H1 (cell line): ENCODE data around the gene DDT. TPM values are rescaled to one million over a fixed set of nuclear protein-coding genes. Genes with fewer than 3 reads are reported as not detected.
"Not testable (repeated sequence)": the region's sequence is repeated elsewhere in the genome, so short reads cannot be mapped to it uniquely, and the experiment has no call there.

Source experiments
- CTCF ChIA-PET: fragments of 300-600 bp; sonication (Branson Sonifier 250); formaldehyde crosslinking; loops from one replicate; lab custom pipeline; 2021; ENCODE audit not compliant: partially characterized antibody; lab: Charles Lee
- POLR2A ChIA-PET: fragments of 300-600 bp; sonication (Branson Sonifier 250); formaldehyde crosslinking; loops from one replicate; lab custom pipeline; 2021; ENCODE audit warnings: inconsistent platforms; ENCODE audit not compliant: partially characterized antibody; lab: Charles Lee
- DNase-seq, 2 experiments: peaks; one replicate each; pipeline versions ENCODE4 v3.0.0 to v3.0.0-alpha.2; 2010 to 2022; ENCODE audit warnings: low spot score in 2 of 2, low read depth in 1 of 2, mixed read lengths in 1 of 2
- FAIRE-seq: peaks from 2 replicates; lab custom pipeline; 2011; peaks lifted over from hg19 to GRCh38; lab: Jason Lieb, UNC
- H2AFZ ChIP-seq: 2 replicates; pipeline ENCODE4 v1.8.1; 2012; ENCODE audit warnings: low read length, inconsistent platforms
- H2AK5ac ChIP-seq: 2 replicates; pipeline ENCODE4 v1.6.1; 2013; ENCODE audit warnings: low read depth, low read length
- H2BK120ac ChIP-seq: replicated peaks from 2 replicates; pipeline ENCODE3; 2013; ENCODE audit warnings: low read depth, low read length, inconsistent platforms
- H2BK12ac ChIP-seq: 2 replicates; pipeline ENCODE4 v1.6.1; 2013; ENCODE audit warnings: low read depth, low read length
- H2BK15ac ChIP-seq: 2 replicates; pipeline ENCODE4 v1.6.1; 2013; ENCODE audit warnings: low read length
- H2BK20ac ChIP-seq: 2 replicates; pipeline ENCODE4 v1.6.1; 2013; ENCODE audit warnings: low read length
- H2BK5ac ChIP-seq: 2 replicates; pipeline ENCODE4 v1.6.1; 2013; ENCODE audit warnings: low read depth, low read length
- H3K14ac ChIP-seq: 2 replicates; pipeline ENCODE4 v1.6.1; 2013; ENCODE audit warnings: inconsistent platforms; ENCODE audit not compliant: insufficient read length
- H3K18ac ChIP-seq: 2 replicates; pipeline ENCODE4 v1.6.1; 2013; ENCODE audit warnings: low read length; ENCODE audit errors: extremely low read depth
- H3K23ac ChIP-seq: 2 replicates; pipeline ENCODE4 v1.6.1; 2013; ENCODE audit warnings: inconsistent platforms; ENCODE audit not compliant: insufficient read length
- H3K23me2 ChIP-seq: 2 replicates; pipeline ENCODE4 v1.6.1; 2013; ENCODE audit warnings: low read depth, low read length
- H3K27ac ChIP-seq: 2 replicates; pipeline ENCODE4 v1.6.1; 2011; ENCODE audit warnings: low read depth, low read length, inconsistent platforms
- H3K27me3 ChIP-seq, 4 experiments: replicated peaks in 1 of 4; 1 replicate in 1 of 4; 2 replicates in 3 of 4; pipeline versions ENCODE4 v1.6.1 to v1.8.1; 2011 to 2013; ENCODE audit warnings: low read length in 3 of 4, mild to moderate bottlenecking in 3 of 4, inconsistent platforms in 2 of 4, mixed read lengths in 2 of 4, moderate library complexity in 1 of 4; ENCODE audit not compliant: control insufficient read depth in 3 of 4, insufficient read depth in 3 of 4; ENCODE audit errors: extremely low read depth in 1 of 4
- H3K36me3 ChIP-seq, 4 experiments: 2 replicates each; pipeline versions ENCODE4 v1.6.1 to v1.8.1; 2011 to 2013; ENCODE audit warnings: mild to moderate bottlenecking in 4 of 4, low read length in 3 of 4, moderate library complexity in 2 of 4, control low read depth in 1 of 4, inconsistent platforms in 1 of 4; ENCODE audit not compliant: insufficient read depth in 4 of 4, control insufficient read depth in 2 of 4
- H3K4ac ChIP-seq: replicated peaks from 2 replicates; pipeline ENCODE3; 2013; ENCODE audit warnings: low read length, low read depth, mixed read lengths, inconsistent platforms; ENCODE audit not compliant: insufficient read length
- H3K4me1 ChIP-seq, 4 experiments: replicated peaks in 1 of 4; 1 replicate in 1 of 4; 2 replicates in 3 of 4; pipeline versions ENCODE4 v1.6.1 to v1.8.1; 2011 to 2013; ENCODE audit warnings: low read length in 3 of 4, inconsistent platforms in 2 of 4, mixed read lengths in 1 of 4; ENCODE audit not compliant: insufficient read depth in 4 of 4, control insufficient read depth in 3 of 4
- H3K4me2 ChIP-seq, 2 experiments: 2 replicates each; pipeline versions ENCODE4 v1.6.1 to v1.8.1; 2011 to 2013; ENCODE audit warnings: low read depth in 2 of 2, low read length in 2 of 2, control low read depth in 1 of 2, inconsistent platforms in 1 of 2, mild to moderate bottlenecking in 1 of 2; ENCODE audit not compliant: insufficient read depth in 1 of 2
- H3K4me3 ChIP-seq, 4 experiments: fragments of 200-600, 300-600 bp in 1 of 4; sonication (generic), shearing (Covaris generic), sonication (Bioruptor Twin) in 1 of 4; 2 replicates each; pipeline versions ENCODE4 v1.5.1 to v1.8.1; 2011 to 2016; ENCODE audit warnings: low read length in 4 of 4, low read depth in 3 of 4, control low read depth in 2 of 4, inconsistent platforms in 2 of 4, mild to moderate bottlenecking in 2 of 4, mixed read lengths in 1 of 4, moderate library complexity in 1 of 4; ENCODE audit not compliant: insufficient read depth in 2 of 4; ENCODE audit errors: extremely low read depth in 1 of 4
- H3K56ac ChIP-seq: replicated peaks from 2 replicates; pipeline ENCODE3; 2013; ENCODE audit warnings: low read depth, mild to moderate bottlenecking, mixed read lengths, low read length, inconsistent platforms; ENCODE audit not compliant: insufficient read length
- H3K79me1 ChIP-seq: 2 replicates; pipeline ENCODE4 v1.6.1; 2013; ENCODE audit warnings: low read depth, low read length, control low read depth
- H3K79me2 ChIP-seq, 2 experiments: 2 replicates each; pipeline versions ENCODE4 v1.6.1 to v1.8.1; 2012 to 2013; ENCODE audit warnings: low read length in 2 of 2, mild to moderate bottlenecking in 2 of 2, inconsistent platforms in 1 of 2; ENCODE audit not compliant: insufficient read depth in 2 of 2, control insufficient read depth in 1 of 2
- H3K9ac ChIP-seq, 4 experiments: replicated peaks in 1 of 4; 1 replicate in 1 of 4; 2 replicates in 3 of 4; pipeline versions ENCODE4 v1.6.1 to v1.8.1; 2011 to 2013; ENCODE audit warnings: low read depth in 3 of 4, low read length in 3 of 4, control low read depth in 2 of 4, mild to moderate bottlenecking in 2 of 4, moderate library complexity in 2 of 4, inconsistent platforms in 1 of 4; ENCODE audit errors: extremely low read depth in 1 of 4
- H3K9me3 ChIP-seq, 2 experiments: 2 replicates each; pipeline versions ENCODE4 v1.6.1 to v1.8.1; 2012 to 2013; ENCODE audit warnings: mild to moderate bottlenecking in 2 of 2, moderate library complexity in 2 of 2, control low read depth in 1 of 2, inconsistent platforms in 1 of 2, low read depth in 1 of 2, low read length in 1 of 2, mixed read lengths in 1 of 2; ENCODE audit not compliant: insufficient read depth in 2 of 2
- H4K20me1 ChIP-seq, 2 experiments: replicated peaks in 1 of 2; 2 replicates each; pipeline versions ENCODE3 to v1.8.1; 2011 to 2013; ENCODE audit warnings: inconsistent platforms in 2 of 2, low read length in 2 of 2, mild to moderate bottlenecking in 1 of 2; ENCODE audit not compliant: insufficient read depth in 2 of 2, control insufficient read depth in 1 of 2
- H4K5ac ChIP-seq: 2 replicates; pipeline ENCODE4 v1.6.1; 2013; ENCODE audit warnings: low read length, low read depth, mixed read lengths, inconsistent platforms; ENCODE audit not compliant: insufficient read length
- H4K8ac ChIP-seq: 2 replicates; pipeline ENCODE4 v1.8.0; 2013; ENCODE audit warnings: mild to moderate bottlenecking, moderate library complexity, low read length, inconsistent platforms; ENCODE audit not compliant: insufficient read depth; ENCODE audit errors: extremely low read depth
- H4K91ac ChIP-seq: replicated peaks from 2 replicates; pipeline ENCODE3; 2013; ENCODE audit warnings: low read length, mixed read lengths, inconsistent platforms; ENCODE audit not compliant: insufficient read length
- WGBS, 2 experiments: shearing (Covaris generic) in 1 of 2; methylation state at CpG; one replicate each; pipeline versions ENCODE4 v1.1.6 to v1.1.7; 2013 to 2015; ENCODE audit warnings: low lambda C conversion rate in 2 of 2, mixed read lengths in 2 of 2, inconsistent platforms in 1 of 2, low coverage in 1 of 2, missing lambda C conversion rate in 1 of 2; ENCODE audit not compliant: insufficient replicate concordance in 2 of 2, insufficient coverage in 1 of 2, insufficient read length in 1 of 2; ENCODE audit errors: extremely low coverage in 1 of 2, missing lambda C conversion rate in 1 of 2; 5-methylcytosine and 5-hydroxymethylcytosine counted together
- polyA plus RNA-seq, 7 experiments: library from polyadenylated mRNA; depleted of rRNA in 3 of 7; stranded (reverse) in 5 of 7; unstranded in 2 of 7; fragments of >200 nt in 5 of 7; fragments of 200-250 nt in 2 of 7; gene quantifications; 1 replicate in 5 of 7; 2 replicates in 1 of 7; 4 replicates in 1 of 7; pipeline versions ENCODE4 v1.2.1 to v1.2.3, GENCODE V29; 2011 to 2013; ENCODE audit warnings: missing spikeins in 2 of 7, mixed read lengths in 2 of 7
- total RNA-seq: library from RNA; stranded (reverse); fragmentation: NEBNext Ultra II Directional; extraction: Animal tissue kit (Norgen Biotek cat#: 25700); gene quantifications from 2 replicates; pipeline ENCODE4 v1.2.1, GENCODE V29; 2021

Gene DDT
- total and polyA plus RNA-seq, 2 of the 8 experiments (the other 6 are each of a cell fraction or from before 2014, with no cell fraction given) = 106 to 341 TPM

DNA sequence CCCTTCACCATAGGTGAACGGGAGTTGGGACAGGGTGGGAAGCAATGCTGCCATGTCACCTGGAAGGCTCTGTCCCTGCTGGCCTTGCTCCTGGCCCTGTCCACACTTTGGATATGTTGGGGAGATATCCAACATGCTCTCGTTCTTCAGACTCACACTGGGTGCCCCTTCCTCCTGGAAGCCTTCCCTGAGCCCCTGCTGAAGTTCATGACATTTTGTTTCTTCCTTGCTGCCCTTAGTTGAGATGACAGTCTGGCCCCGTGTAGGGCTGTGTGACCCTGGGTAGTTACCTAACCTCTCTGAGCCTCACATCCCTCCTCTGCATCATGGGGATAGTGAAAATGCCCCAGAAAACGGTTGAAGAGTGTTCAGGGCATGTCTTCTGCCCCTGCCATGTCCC is 20.8 kb downstream of the DDT start:
- H3K27me3 ChIP-seq, H3K18ac ChIP-seq, POLR2A ChIA-PET, H3K36me3 ChIP-seq, H3K4me2 ChIP-seq, H3K79me2 ChIP-seq, H3K23ac ChIP-seq, DNase-seq, H4K20me1 ChIP-seq, H3K4me3 ChIP-seq, H3K9me3 ChIP-seq, H3K4ac ChIP-seq, H3K9ac ChIP-seq, H4K5ac ChIP-seq, H2BK120ac ChIP-seq, H3K23me2 ChIP-seq, H4K91ac ChIP-seq, FAIRE-seq, H2AFZ ChIP-seq, H4K8ac ChIP-seq, H3K14ac ChIP-seq, H3K56ac ChIP-seq, CTCF ChIA-PET, H3K27ac ChIP-seq, H2BK15ac ChIP-seq, H3K79me1 ChIP-seq: not testable (repeated sequence)
- Histone ChIP-seq H2AK5ac (peak overlapping the region; percentile 90; the same call in 1 of the 2 replicates), H2BK20ac (0 out of 2 replicates have a peak overlapping the region, but pooled peaks have one; percentile 15), H2BK5ac (peak overlapping the region; percentile 60; the same call in 1 of the 2 replicates), H2BK12ac (peak overlapping the region; percentile 92; the same call in 1 of the 2 replicates), H3K4me1 (peaks cover 3 to 10% (median 6%) of the 10 kb centered on the region in 4 experiments)
- 78% methylated on average over 4 of the region's 4 CpGs; no CpG with 5 or more reads in 1 of the 2 experiments for WGBS, 2 experiments
